ENCODE measurements around the gene PCED1A. TPM values are rescaled to one million over a fixed set of nuclear protein-coding genes. Genes with fewer than 3 reads are reported as not detected.

Gene PCED1A
- total and polyA plus RNA-seq, 2 donors (not counting 3 experiments of a cell fraction or from before 2014, with no cell fraction given), result 20.1 to 32.0 TPM

DNA sequence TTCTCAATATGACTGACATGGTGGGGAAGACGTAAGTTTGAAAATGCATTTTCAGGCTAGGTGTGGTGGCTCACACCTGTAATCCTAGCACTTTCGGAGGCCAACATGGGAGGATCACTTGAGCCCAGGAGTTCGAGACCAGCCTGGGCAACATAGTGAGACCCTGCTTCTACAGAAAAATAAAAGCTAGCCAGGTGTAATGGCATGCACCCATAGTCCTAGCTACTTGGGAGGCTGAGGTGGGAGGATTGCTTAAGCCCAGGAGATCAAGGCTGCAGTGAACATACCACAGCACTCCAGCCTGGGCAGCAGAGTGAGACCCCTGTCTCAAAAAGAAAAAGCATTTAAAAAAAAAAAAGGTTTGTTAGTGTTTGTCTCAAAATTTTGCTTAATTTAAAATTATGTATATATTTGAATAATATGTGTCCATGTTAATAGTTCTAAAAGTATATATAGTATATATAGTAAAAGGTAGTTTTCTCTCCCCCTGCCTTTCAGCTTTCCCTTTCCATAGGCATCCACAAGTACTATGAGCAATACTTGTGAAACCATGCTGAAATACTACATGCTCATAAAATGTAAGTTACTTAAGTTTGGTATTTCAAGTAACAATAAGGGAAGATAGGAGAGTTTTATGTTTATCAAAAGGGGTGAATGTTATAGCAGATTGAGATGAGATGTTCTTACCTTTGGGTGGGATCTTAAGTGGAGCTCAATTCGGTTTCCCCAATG is 47.9 kb upstream of the PCED1A start:
- no peaks in the 10 kb centered on the region for H3K9me3 ChIP-seq (replicated peaks; ENCODE audit: control insufficient read depth, insufficient read depth, low read length)
- peaks cover 2% of the 10 kb centered on the region for H4K20me1 ChIP-seq (replicated peaks; ENCODE audit: control insufficient read depth, extremely low read depth, insufficient read depth, low read length)
- intact Hi-C loops (cut with micrococcal nuclease), result no loop called here
- H3K27ac ChIP-seq (ENCODE audit: insufficient read depth, low read depth, low read length), result no peak overlapping the region
- peaks cover 76% of the 10 kb centered on the region for H3K79me2 ChIP-seq (ENCODE audit: control insufficient read depth, insufficient read depth, low read length)
- H3K4me2 ChIP-seq (ENCODE audit: insufficient read depth, low read length), result no peak overlapping the region
- no peaks in the 10 kb centered on the region for H3K9me1 ChIP-seq (replicated peaks; ENCODE audit: control insufficient read depth, extremely low read depth, insufficient read depth, low read length)
- BruUV-seq (replicated peaks), result no TSS peak
- H3K9ac ChIP-seq (replicated peaks; ENCODE audit: extremely low read depth, insufficient read depth, low read length), result no peak overlapping the region
- CTCF ChIA-PET, result interaction anchor here (1.2 to 1.5 kb wide), 2 partner anchors 10 to 37 kb away, joined by 5 read pairs; no protein-coding TSS in a partner anchor
- POLR2A ChIA-PET, result no interaction called here
- FAIRE-seq (no peak), DNase-seq (ENCODE audit: low read depth, low spot score) (no peak)
- peaks cover 12% of the 10 kb centered on the region for H3K4me1 ChIP-seq (ENCODE audit: control insufficient read depth, extremely low read depth, insufficient read depth, low read length)
- dilution Hi-C loops (cut with MboI; ENCODE audit: extremely low pct_ligation_motif_present, low sequenced_read_pairs), result no loop called here
- no peak overlapping the region for H3K4me3 ChIP-seq (replicated peaks in 1 of 3; ENCODE audit: insufficient read depth in 1 of 3, low read depth in 1 of 3, low read length in 3 of 3)
- no peak overlapping the region for H2AFZ ChIP-seq (ENCODE audit: low read depth, low read length)
- no peaks in the 10 kb centered on the region for H3K36me3 ChIP-seq (ENCODE audit: control insufficient read depth in 2 of 2, extremely low read depth in 1 of 2, insufficient read depth in 2 of 2, low read length in 2 of 2)
- no peak for TF ChIP-seq POLR2A (IDR thresholded peaks at IDR 0.05; ENCODE audit: low read depth, low read length)
- no peak for TF ChIP-seq GATA2 (IDR thresholded peaks at IDR 0.05; ENCODE audit: insufficient read depth, insufficient read length, low read depth, low read length)
- TF ChIP-seq, protein P1, sequence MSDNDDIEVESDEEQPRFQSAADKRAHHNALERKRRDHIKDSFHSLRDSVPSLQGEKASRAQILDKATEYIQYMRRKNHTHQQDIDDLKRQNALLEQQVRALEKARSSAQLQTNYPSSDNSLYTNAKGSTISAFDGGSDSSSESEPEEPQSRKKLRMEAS (IDR thresholded peaks at IDR 0.05; ENCODE audit: insufficient read depth, insufficient read length), result no peak
- no peak for TF ChIP-seq JUN (IDR thresholded peaks at IDR 0.05; ENCODE audit: borderline replicate concordance, insufficient read depth, insufficient read length, low read depth)
- TF ChIP-seq EZH2 (IDR thresholded peaks at IDR 0.05; ENCODE audit: borderline replicate concordance, low read depth, low read length, severe bottlenecking), result no peak
- TF ChIP-seq, protein P2, sequence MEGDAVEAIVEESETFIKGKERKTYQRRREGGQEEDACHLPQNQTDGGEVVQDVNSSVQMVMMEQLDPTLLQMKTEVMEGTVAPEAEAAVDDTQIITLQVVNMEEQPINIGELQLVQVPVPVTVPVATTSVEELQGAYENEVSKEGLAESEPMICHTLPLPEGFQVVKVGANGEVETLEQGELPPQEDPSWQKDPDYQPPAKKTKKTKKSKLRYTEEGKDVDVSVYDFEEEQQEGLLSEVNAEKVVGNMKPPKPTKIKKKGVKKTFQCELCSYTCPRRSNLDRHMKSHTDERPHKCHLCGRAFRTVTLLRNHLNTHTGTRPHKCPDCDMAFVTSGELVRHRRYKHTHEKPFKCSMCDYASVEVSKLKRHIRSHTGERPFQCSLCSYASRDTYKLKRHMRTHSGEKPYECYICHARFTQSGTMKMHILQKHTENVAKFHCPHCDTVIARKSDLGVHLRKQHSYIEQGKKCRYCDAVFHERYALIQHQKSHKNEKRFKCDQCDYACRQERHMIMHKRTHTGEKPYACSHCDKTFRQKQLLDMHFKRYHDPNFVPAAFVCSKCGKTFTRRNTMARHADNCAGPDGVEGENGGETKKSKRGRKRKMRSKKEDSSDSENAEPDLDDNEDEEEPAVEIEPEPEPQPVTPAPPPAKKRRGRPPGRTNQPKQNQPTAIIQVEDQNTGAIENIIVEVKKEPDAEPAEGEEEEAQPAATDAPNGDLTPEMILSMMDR (IDR thresholded peaks at IDR 0.05; ENCODE audit: extremely low read depth in 1 of 2, insufficient read depth in 1 of 2, low read depth in 1 of 2, low read length in 2 of 2), result no peak
- no peak for TF ChIP-seq MYC (IDR thresholded peaks at IDR 0.05; ENCODE audit: low read depth, low read length)
- no peak for TF ChIP-seq FOS (IDR thresholded peaks at IDR 0.05; ENCODE audit: borderline replicate concordance, insufficient read depth, low read length)
- H3K27me3 ChIP-seq (ENCODE audit: control insufficient read depth in 2 of 2, insufficient read depth in 2 of 2, low read length in 2 of 2), result no peaks in the 10 kb centered on the region

All from endothelial cell of umbilical vein (primary cell).